DOHH2 (cell line): ENCODE measurements around the gene LRRC3C.

Experiments
- EZH2phosphoT487 ChIP-seq: fragments of 200-600 bp; sonication (generic); IDR thresholded peaks from 2 replicates; pipeline ENCODE4 v1.6.1; 2017; ENCODE audit warnings: borderline replicate concordance, mild to moderate bottlenecking, antibody characterized with exemption, low read length, moderate library complexity, mixed read lengths
- TF ChIP-seq, protein P1 (sequence below): fragments of 200-600 bp; sonication (generic); IDR thresholded peaks from one replicate; pipeline ENCODE4 v1.5.1; 2014; ENCODE audit warnings: antibody characterized with exemption, mild to moderate bottlenecking, low read depth, low read length; ENCODE audit not compliant: poor library complexity, severe bottlenecking

DNA sequence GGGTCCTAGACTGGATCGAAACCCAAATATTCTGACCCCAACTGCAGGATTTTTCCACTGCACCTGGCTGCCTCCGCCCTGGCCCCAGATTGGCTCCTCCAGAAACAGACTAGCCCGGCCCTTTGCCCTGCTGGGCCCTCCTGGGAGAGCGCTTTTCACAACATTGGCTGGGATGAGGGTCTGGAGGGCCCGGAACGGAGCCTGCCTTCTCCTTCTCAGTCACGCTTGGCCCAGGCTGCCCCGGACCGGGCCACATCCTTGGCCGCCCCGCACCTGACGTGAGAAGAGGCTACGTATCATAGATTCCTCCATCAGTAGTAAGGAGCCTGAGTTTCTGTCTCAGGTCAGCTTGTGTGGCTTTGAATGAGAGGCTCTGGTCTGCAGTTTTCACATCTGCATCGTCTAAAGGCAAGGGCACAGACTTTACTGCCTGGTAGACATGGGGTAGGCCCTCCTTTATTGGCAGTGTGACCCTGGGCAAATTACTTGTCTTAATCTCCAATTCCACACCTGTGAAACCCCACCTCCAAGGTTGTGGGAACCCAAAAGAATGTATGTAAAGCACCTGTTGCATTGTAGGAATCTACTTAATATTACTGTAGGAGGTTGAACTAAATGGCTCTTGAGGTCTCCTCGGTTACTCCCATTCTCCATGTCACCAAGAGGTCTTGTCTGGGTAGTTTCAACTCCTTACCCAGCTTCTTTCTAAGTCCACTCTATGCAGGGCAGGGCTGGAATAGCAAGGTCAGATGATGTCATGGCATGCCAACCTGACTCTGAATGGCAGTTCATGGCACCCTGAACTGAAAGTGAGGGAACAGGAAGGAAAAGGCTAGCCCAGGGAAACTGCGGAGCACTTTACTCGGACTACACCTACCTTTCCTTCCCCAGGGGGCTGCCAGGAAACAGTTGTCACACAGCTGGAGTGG is 661 bp downstream of the LRRC3C start:
- TF ChIP-seq, protein P1, sequence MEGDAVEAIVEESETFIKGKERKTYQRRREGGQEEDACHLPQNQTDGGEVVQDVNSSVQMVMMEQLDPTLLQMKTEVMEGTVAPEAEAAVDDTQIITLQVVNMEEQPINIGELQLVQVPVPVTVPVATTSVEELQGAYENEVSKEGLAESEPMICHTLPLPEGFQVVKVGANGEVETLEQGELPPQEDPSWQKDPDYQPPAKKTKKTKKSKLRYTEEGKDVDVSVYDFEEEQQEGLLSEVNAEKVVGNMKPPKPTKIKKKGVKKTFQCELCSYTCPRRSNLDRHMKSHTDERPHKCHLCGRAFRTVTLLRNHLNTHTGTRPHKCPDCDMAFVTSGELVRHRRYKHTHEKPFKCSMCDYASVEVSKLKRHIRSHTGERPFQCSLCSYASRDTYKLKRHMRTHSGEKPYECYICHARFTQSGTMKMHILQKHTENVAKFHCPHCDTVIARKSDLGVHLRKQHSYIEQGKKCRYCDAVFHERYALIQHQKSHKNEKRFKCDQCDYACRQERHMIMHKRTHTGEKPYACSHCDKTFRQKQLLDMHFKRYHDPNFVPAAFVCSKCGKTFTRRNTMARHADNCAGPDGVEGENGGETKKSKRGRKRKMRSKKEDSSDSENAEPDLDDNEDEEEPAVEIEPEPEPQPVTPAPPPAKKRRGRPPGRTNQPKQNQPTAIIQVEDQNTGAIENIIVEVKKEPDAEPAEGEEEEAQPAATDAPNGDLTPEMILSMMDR = no peak
- TF ChIP-seq EZH2phosphoT487 = no peak
